ENCODE measurements around the gene EME2. TPM values are rescaled to one million over a fixed set of nuclear protein-coding genes. Genes with fewer than 3 reads are reported as not detected.

The EME2 gene, protein sequence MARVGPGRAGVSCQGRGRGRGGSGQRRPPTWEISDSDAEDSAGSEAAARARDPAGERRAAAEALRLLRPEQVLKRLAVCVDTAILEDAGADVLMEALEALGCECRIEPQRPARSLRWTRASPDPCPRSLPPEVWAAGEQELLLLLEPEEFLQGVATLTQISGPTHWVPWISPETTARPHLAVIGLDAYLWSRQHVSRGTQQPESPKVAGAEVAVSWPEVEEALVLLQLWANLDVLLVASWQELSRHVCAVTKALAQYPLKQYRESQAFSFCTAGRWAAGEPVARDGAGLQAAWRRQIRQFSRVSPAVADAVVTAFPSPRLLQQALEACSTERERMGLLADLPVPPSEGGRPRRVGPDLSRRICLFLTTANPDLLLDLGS
- 3.1 and 4.5 TPM in 2 replicates for total RNA-seq

GRCh38 chr16:1772362-1772907 is at the start of gene EME2:
EME2 (plus strand) TSS chr16:1772810; CDS start chr16:1773228, 418 bp downstream.

DNA sequence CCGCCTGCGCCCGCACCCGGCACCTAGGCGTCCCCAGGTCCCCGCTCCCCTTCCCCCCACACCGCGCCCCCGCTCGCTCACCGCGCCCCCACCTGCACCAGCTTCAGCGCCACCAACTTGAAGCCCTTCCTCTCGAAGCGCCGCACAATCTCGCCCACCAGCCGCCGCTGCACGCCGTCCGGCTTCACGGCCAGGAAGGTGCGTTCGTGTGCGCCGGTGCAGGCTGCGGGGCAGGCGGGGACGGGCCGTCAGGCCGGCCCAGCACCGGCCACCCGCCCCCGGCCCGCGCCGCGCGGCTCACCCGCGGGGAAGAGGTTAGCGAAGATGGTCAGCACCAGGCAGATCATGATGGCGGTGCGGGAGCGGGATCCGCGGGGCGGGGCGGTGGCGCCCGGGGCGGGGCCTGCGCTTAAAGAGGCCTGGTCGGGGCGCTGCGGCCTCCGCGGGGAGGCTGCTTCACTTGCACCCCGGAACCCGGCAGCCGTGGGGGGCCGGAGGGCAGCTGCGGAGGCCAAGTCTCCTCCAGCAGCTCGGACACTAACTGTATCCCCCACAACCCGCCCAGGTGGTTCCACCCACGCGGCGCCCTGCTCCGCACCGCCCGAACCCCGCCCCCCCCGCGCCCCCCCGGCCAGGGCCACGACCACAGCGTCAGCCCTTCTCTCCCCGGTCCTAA is 1.3 kb upstream of the EME2 start, which contains the start of gene NME3:
TSS of gene NME3 (minus strand) at position 356 of the 676 bp plus-strand sequence. CDS start at position 347, 9 bp downstream.

DNA sequence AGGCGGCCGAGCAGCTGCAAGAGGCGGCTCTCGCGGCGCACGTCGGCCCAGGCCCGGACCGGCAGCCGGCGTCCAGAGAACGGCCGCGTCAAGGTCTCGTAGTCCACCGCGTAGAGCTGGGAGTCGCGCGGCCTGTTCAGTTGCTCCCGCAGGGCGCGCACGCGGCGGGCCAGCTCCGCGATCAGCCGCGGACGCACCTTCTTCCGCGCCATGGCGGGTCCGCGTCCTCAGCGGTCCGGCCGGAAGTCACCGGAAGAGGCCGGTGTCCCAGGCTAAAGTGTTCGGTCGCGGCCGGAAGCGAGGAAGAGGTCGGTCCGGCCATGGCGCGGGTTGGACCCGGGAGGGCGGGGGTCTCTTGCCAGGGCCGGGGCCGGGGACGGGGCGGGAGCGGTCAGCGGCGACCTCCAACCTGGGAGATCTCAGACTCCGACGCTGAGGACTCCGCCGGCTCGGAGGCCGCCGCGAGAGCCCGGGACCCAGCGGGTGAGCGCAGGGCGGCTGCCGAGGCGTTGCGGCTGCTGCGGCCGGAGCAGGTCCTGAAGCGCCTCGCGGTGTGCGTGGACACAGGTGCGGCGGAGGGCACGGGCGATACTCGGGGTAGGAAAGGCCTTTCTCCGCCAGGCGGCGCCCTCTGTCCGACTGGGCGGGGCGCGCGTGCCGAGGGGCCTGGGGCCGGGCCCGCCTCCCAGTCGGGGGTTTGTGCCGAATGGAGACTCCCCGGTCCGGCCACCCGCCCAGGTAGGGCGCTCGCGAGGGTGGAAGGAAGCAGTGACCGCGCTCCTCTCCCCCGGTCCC is 495 bp downstream of the EME2 start, which contains the start of gene MRPS34:
TSS of gene MRPS34 (minus strand) at position 227 of the 795 bp plus-strand sequence. CDS start at position 212, 15 bp downstream.

DNA sequence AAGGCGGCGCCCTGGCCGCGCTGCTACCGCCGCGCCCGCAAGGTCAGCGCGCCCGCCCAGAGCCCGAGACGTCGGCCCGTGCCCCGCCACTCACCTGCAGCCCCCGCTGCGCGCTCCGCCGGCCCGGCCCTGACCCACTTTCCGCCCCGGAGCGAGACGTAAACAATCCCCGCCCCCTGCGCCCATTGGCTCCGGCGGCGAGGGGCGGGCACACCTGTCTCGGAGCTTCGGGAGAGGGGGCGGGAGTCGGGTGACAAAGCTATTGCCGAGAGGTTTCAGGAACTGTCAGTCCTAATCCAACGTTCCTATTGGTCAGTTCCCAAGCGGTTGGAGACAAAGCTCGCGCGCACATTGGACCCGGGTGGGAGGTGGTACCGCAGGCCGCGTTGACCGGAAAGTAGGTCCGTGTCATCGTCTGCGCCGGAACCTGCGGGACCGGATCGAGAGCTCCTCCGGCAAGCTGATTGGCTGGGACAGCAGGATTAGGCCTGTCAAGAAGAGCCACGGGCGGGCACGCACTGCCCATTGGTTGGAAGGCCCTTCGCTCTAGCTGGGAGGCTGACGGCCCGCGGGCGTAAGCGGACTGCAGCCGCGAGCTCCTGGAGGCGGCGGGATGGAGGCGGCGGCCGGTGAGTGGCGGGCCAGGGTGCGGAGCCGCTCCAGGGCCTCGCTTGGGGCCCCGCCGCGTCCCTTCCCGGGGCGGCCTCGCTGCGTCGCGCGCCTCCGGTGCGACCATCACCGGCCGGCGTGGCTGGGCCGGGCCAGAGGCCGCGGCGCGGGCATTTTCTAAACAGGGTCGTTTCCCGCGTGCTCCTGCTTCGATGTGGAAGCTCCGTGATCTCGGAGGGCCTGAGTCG is 10.0 kb downstream of the EME2 start, which contains the start of the genes NUBP2 and SPSB3:
TSS of gene NUBP2 (plus strand) at position 553 of the 857 bp plus-strand sequence. CDS start at position 614, 61 bp downstream.
TSS of gene SPSB3 (minus strand) at position 164 of the 857 bp plus-strand sequence. CDS start 1,088 bp downstream, outside the sequence.

GRCh38 chr16:1793578-1794220 is 21.1 kb downstream of the EME2 start, which contains the start of gene IGFALS:
IGFALS (minus strand) TSS chr16:1793705; CDS start chr16:1793652, 53 bp downstream.

Other genes with a start within 250 kb of the EME2 start
- 28.8 and 34.3 TPM in 2 replicates for gene TMEM204, start 239.1 kb upstream of the EME2 start, total RNA-seq
- 9.4 and 12.0 TPM in 2 replicates for gene IFT140, start 160.7 kb upstream of the EME2 start, total RNA-seq
- gene CRAMP1, start 160.4 kb upstream of the EME2 start, total RNA-seq, result 6.7 and 11.2 TPM in 2 replicates
- gene JPT2, start 94.5 kb upstream of the EME2 start, total RNA-seq, result 35.2 and 51.1 TPM in 2 replicates
- gene MAPK8IP3, start 66.6 kb upstream of the EME2 start, total RNA-seq, result 18.5 and 31.4 TPM in 2 replicates
- gene NME3, start 1.3 kb upstream of the EME2 start, total RNA-seq, result 70.0 and 79.8 TPM in 2 replicates
- 65.7 and 84.4 TPM in 2 replicates for gene MRPS34, start 324 bp downstream of the EME2 start, total RNA-seq
- 30.1 and 36.5 TPM in 2 replicates for gene SPSB3, start 9.8 kb downstream of the EME2 start, total RNA-seq
- 64.0 and 92.1 TPM in 2 replicates for gene NUBP2, start 10.2 kb downstream of the EME2 start, total RNA-seq
- not detected in 2 replicates for gene IGFALS, start 20.9 kb downstream of the EME2 start, total RNA-seq
- 66.8 and 85.2 TPM in 2 replicates for gene HAGH, start 54.0 kb downstream of the EME2 start, total RNA-seq
- 35.6 and 42.2 TPM in 2 replicates for gene FAHD1, start 54.4 kb downstream of the EME2 start, total RNA-seq
- 0.18 TPM in 1 of 2 replicates, not detected in the other for gene MEIOB, start 99.4 kb downstream of the EME2 start, total RNA-seq
- not detected in 2 replicates for gene HS3ST6, start 145.6 kb downstream of the EME2 start, total RNA-seq
- 11.8 and 13.7 TPM in 2 replicates for gene MSRB1, start 170.4 kb downstream of the EME2 start, total RNA-seq
- not detected in 2 replicates for gene RPL3L, start 181.9 kb downstream of the EME2 start, total RNA-seq
- 216 and 235 TPM in 2 replicates for gene NDUFB10, start 186.7 kb downstream of the EME2 start, total RNA-seq
- 2,750 and 3,500 TPM in 2 replicates for gene RPS2, start 192.0 kb downstream of the EME2 start, total RNA-seq
- gene RNF151, start 194.0 kb downstream of the EME2 start, total RNA-seq, result not detected in 2 replicates
- 45.9 and 50.2 TPM in 2 replicates for gene TBL3, start 199.2 kb downstream of the EME2 start, total RNA-seq
- gene NOXO1, start 208.7 kb downstream of the EME2 start, total RNA-seq, result 0.32 TPM in 1 of 2 replicates, not detected in the other
- 16.2 and 45.2 TPM in 2 replicates for gene GFER, start 211.4 kb downstream of the EME2 start, total RNA-seq
- 5.2 and 6.6 TPM in 2 replicates for gene SYNGR3, start 217.2 kb downstream of the EME2 start, total RNA-seq
- 29.2 and 39.2 TPM in 2 replicates for gene ZNF598, start 237.0 kb downstream of the EME2 start, total RNA-seq
- gene NPW, start 247.0 kb downstream of the EME2 start, total RNA-seq, result 1.6 TPM in 1 of 2 replicates, not detected in the other